Esophagus squamous epithelium (tissue), 4 donors: ENCODE data around the gene SLC2A4.

Experiments used
- CTCF ChIP-seq, 6 experiments: fragments of 450-650 bp in 4 of 6; fragments of 200-600 bp in 2 of 6; sonication (generic) in 2 of 6; IDR thresholded peaks; one replicate each; pipeline ENCODE4 v1.5.1; 2016 to 2019; ENCODE audit warnings: antibody characterized with exemption in 6 of 6, mild to moderate bottlenecking in 4 of 6, moderate library complexity in 4 of 6
- POLR2A ChIP-seq, 4 donors: fragments of 450-650 bp; IDR thresholded peaks; one replicate each; pipeline ENCODE4 v1.6.1; 2017; ENCODE audit warnings: antibody characterized with exemption in 4 of 4, mild to moderate bottlenecking in 4 of 4, moderate library complexity in 3 of 4

- TF ChIP-seq POLR2A (IDR thresholded peaks at IDR 0.05) (no peak), CTCF (IDR thresholded peaks at IDR 0.05) (no peak)
These were observed 14.0 kb downstream of the SLC2A4 start for GRCh38 chr17:7295230-7296180.
